Mucosa of rectum (tissue), 2 donors: Measurements from ENCODE around the gene PET117.
"Not testable (repeated sequence)": the region's sequence is repeated elsewhere in the genome, so short reads cannot be mapped to it uniquely, and the experiment has no call there.

Experiments
- H3K27ac ChIP-seq, 2 donors: one replicate each; pipeline ENCODE4 v1.7.0; 2013; ENCODE audit warnings: inconsistent platforms in 2 of 2, low read depth in 2 of 2, low read length in 2 of 2
- H3K27me3 ChIP-seq, 2 donors: one replicate each; pipeline ENCODE4 v1.7.0; 2013; ENCODE audit warnings: low read length in 2 of 2; ENCODE audit not compliant: control insufficient read depth in 2 of 2, insufficient read depth in 2 of 2
- H3K36me3 ChIP-seq, 2 donors: one replicate each; pipeline ENCODE4 v1.7.0; 2013; ENCODE audit warnings: low read length in 2 of 2; ENCODE audit not compliant: control insufficient read depth in 2 of 2, insufficient read depth in 2 of 2
- H3K4me1 ChIP-seq, 2 donors: one replicate each; pipeline ENCODE4 v1.7.0; 2013; ENCODE audit warnings: low read length in 2 of 2, mild to moderate bottlenecking in 1 of 2; ENCODE audit not compliant: control insufficient read depth in 2 of 2, insufficient read depth in 2 of 2
- H3K4me3 ChIP-seq, 2 donors: one replicate each; pipeline ENCODE4 v1.7.0; 2013; ENCODE audit warnings: low read length in 2 of 2
- H3K9ac ChIP-seq, 2 donors: one replicate each; pipeline ENCODE4 v1.7.0; 2013; ENCODE audit warnings: low read length in 2 of 2, low read depth in 1 of 2, mild to moderate bottlenecking in 1 of 2
- H3K9me3 ChIP-seq, 2 donors: one replicate each; pipeline ENCODE4 v1.7.0; 2013; ENCODE audit warnings: low read length in 2 of 2; ENCODE audit not compliant: control insufficient read depth in 2 of 2
- donor health status: healthy.
- donor health status: Normal muscosa, but diverticular disease.

The PET117 gene

GRCh38 chr20:18137412-18138265 lies at the start of gene PET117, which contains the start of gene KAT14:
PET117 (plus strand) TSS chr20:18137863; CDS start chr20:18137956, 93 bp downstream.
KAT14 (plus strand) TSS chr20:18137863; CDS start chr20:18142661, 4,798 bp downstream.
- H3K27me3 ChIP-seq, result no peaks in the 10 kb centered on the region
- peak within 1 kb of the TSS; percentile 94 for H3K9ac ChIP-seq

DNA sequence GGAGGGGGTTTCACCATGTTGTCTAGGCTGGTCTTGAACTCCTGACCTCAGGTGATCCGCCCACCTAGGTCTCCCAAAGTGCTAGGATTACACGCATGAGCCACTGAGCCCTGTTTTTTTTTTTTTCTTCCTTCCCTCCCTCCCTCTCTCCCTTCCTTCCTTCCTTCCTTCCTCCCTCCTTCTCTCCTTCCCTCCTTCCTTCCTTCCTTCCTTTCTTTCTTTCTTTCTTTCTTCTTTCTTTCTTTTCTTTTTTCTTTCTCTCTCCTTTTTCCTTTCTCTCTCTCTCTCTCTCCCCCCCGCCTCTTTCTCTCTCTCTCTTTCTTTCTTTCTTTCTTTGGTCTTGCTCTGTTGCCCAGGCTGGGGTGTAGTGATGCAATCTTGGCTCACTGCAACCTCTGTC lies 49.4 kb upstream of the PET117 start:
- H3K9me3 ChIP-seq, H3K4me3 ChIP-seq, H3K27me3 ChIP-seq, H3K27ac ChIP-seq, H3K9ac ChIP-seq, H3K36me3 ChIP-seq, H3K4me1 ChIP-seq: not testable (repeated sequence)

More at GRCh38 chr20:18137412-18138265, at the start of gene PET117, which contains the start of gene KAT14:
- Histone ChIP-seq H3K4me3 (peak within 1 kb of the TSS; percentile 96), H3K36me3 (peaks cover 7 to 8% of the 10 kb centered on the region in 2 donors), H3K4me1 (peaks cover 22 to 26% of the 10 kb centered on the region in 2 donors), H3K27ac (peak within 1 kb of the TSS; percentile 92 to 93), H3K9me3 (no peaks in the 10 kb centered on the region)

DNA sequence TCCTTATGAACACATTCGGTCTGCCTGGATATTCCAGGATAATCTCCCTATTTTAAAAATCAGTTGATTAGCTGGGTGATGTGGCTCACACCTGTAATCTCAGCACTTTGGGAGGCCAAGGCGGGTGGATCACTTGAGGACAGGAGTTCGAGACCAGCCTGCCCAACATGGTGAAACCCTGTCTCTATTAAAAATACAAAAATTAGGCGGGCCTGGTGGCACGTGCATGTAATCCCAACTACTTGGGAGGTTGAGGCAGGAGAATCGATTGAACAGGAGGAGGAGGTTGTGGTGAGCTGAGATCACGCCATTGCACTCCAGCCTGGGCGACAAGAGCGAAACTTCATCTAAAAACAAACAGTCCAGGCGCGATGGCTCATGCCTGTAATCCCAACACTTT lies 48.8 kb upstream of the PET117 start:
- not testable (repeated sequence) for H3K4me1 ChIP-seq, H3K9me3 ChIP-seq, H3K9ac ChIP-seq, H3K27ac ChIP-seq, H3K4me3 ChIP-seq, H3K36me3 ChIP-seq, H3K27me3 ChIP-seq

- Histone ChIP-seq H3K4me1 (peaks cover 0 to 5% of the 10 kb centered on the region in 2 donors), H3K36me3 (no peaks in the 10 kb centered on the region), H3K27ac (no peak overlapping the region), H3K4me3 (no peak overlapping the region), H3K27me3 (no peaks in the 10 kb centered on the region), H3K9ac (no peak overlapping the region), H3K9me3 (no peaks in the 10 kb centered on the region)
Observed at GRCh38 chr20:18090044-18090443, 47.6 kb upstream of the PET117 start.

GRCh38 chr20:18090477-18090876 lies 47.2 kb upstream of the PET117 start:
- H3K9ac ChIP-seq, result no peak overlapping the region
- no peaks in the 10 kb centered on the region for H3K9me3 ChIP-seq
- peaks cover 0 to 5% of the 10 kb centered on the region in 2 donors for H3K4me1 ChIP-seq

GRCh38 chr20:18091623-18092022 lies 46.0 kb upstream of the PET117 start:
- Histone ChIP-seq H3K27ac (no peak overlapping the region), H3K27me3 (no peaks in the 10 kb centered on the region), H3K36me3 (no peaks in the 10 kb centered on the region), H3K9me3 (no peaks in the 10 kb centered on the region), H3K4me3 (no peak overlapping the region), H3K4me1 (peaks cover 0 to 5% of the 10 kb centered on the region in 2 donors), H3K9ac (no peak overlapping the region)

More at GRCh38 chr20:18090477-18090876, 47.2 kb upstream of the PET117 start:
- Histone ChIP-seq H3K4me3 (no peak overlapping the region), H3K27me3 (no peaks in the 10 kb centered on the region), H3K27ac (no peak overlapping the region), H3K36me3 (no peaks in the 10 kb centered on the region)

- H3K27ac ChIP-seq, result no peak overlapping the region
- H3K36me3 ChIP-seq, result no peaks in the 10 kb centered on the region
- peaks cover 0 to 5% of the 10 kb centered on the region in 2 donors for H3K4me1 ChIP-seq
- H3K9me3 ChIP-seq, result no peaks in the 10 kb centered on the region
- H3K27me3 ChIP-seq, result no peaks in the 10 kb centered on the region
- H3K9ac ChIP-seq, result no peak overlapping the region
- no peak overlapping the region for H3K4me3 ChIP-seq
Observed at GRCh38 chr20:18092890-18093289, 44.8 kb upstream of the PET117 start.

- Histone ChIP-seq H3K36me3 (no peaks in the 10 kb centered on the region), H3K4me3 (no peak overlapping the region), H3K4me1 (peaks cover 0 to 5% of the 10 kb centered on the region in 2 donors), H3K9me3 (no peaks in the 10 kb centered on the region), H3K27me3 (no peaks in the 10 kb centered on the region), H3K27ac (no peak overlapping the region), H3K9ac (no peak overlapping the region)
Observed at GRCh38 chr20:18093388-18093787, 44.3 kb upstream of the PET117 start.

GRCh38 chr20:18094191-18094590 lies 43.5 kb upstream of the PET117 start:
- Histone ChIP-seq H3K9ac (no peak overlapping the region), H3K27me3 (no peaks in the 10 kb centered on the region), H3K9me3 (no peaks in the 10 kb centered on the region), H3K27ac (no peak overlapping the region), H3K4me1 (peaks cover 0 to 5% of the 10 kb centered on the region in 2 donors), H3K4me3 (no peak overlapping the region), H3K36me3 (no peaks in the 10 kb centered on the region)

GRCh38 chr20:18100569-18100968 lies 37.1 kb upstream of the PET117 start:
- not testable (repeated sequence) for H3K4me1 ChIP-seq, H3K4me3 ChIP-seq, H3K36me3 ChIP-seq, H3K27me3 ChIP-seq, H3K9me3 ChIP-seq, H3K9ac ChIP-seq, H3K27ac ChIP-seq
